GM23338 (cell line): ENCODE data around the gene HEY2. TPM values are rescaled to one million over a fixed set of nuclear protein-coding genes. Genes with fewer than 3 reads are reported as not detected.

ENCODE experiments used
- ATAC-seq: fragments of 200-7000 bp; cut with Tn5 transposase; 3 replicates; pipeline ENCODE4 v1.9.1; 2020
- DNase-seq: peaks from one replicate; pipeline ENCODE4 v3.0.0-alpha.2; 2015; ENCODE audit warnings: low spot score
- H2AFZ ChIP-seq: fragments of 200-600 bp; sonication (generic); 2 replicates; pipeline ENCODE4 v1.8.0; 2016; ENCODE audit warnings: antibody characterized with exemption, mild to moderate bottlenecking, moderate library complexity
- H3F3A ChIP-seq: fragments of 200-600 bp; sonication (generic); replicated peaks from 2 replicates; pipeline ENCODE4 v1.8.0; 2017; ENCODE audit warnings: antibody characterized with exemption, mixed run types, low read depth
- H3K27ac ChIP-seq: fragments of 200-600 bp; sonication (generic); 2 replicates; pipeline ENCODE4 v1.6.1; 2016; ENCODE audit warnings: low read depth
- H3K27me3 ChIP-seq: fragments of 200-600 bp; sonication (generic); 2 replicates; pipeline ENCODE4 v1.8.0; 2016; ENCODE audit warnings: mild to moderate bottlenecking, mixed run types, moderate library complexity; ENCODE audit not compliant: insufficient read depth
- H3K36me3 ChIP-seq: fragments of 200-600 bp; sonication (generic); 2 replicates; pipeline ENCODE4 v1.8.0; 2016; ENCODE audit warnings: mild to moderate bottlenecking; ENCODE audit not compliant: insufficient read depth
- H3K4me1 ChIP-seq: fragments of 200-600 bp; sonication (generic); 2 replicates; pipeline ENCODE4 v1.8.0; 2016; ENCODE audit warnings: mild to moderate bottlenecking, moderate library complexity; ENCODE audit not compliant: insufficient read depth
- H3K4me2 ChIP-seq: fragments of 200-600 bp; sonication (generic); 2 replicates; pipeline ENCODE4 v1.7.1; 2017; ENCODE audit warnings: mixed run types
- H3K4me3 ChIP-seq: fragments of 200-600 bp; sonication (generic); 2 replicates; pipeline ENCODE4 v1.6.1; 2016; ENCODE audit warnings: mixed run types
- H3K79me2 ChIP-seq: fragments of 200-600 bp; sonication (generic); replicated peaks from 2 replicates; pipeline ENCODE4 v1.8.0; 2017; ENCODE audit warnings: mild to moderate bottlenecking; ENCODE audit not compliant: insufficient read depth
- H3K9me2 ChIP-seq: fragments of 200-600 bp; sonication (generic); 2 replicates; pipeline ENCODE4 v1.8.0; 2017; ENCODE audit not compliant: insufficient read depth
- H4K20me1 ChIP-seq: fragments of 200-600 bp; sonication (generic); replicated peaks from 2 replicates; pipeline ENCODE4 v1.8.0; 2017; ENCODE audit warnings: mild to moderate bottlenecking; ENCODE audit not compliant: insufficient read depth
- H3K27ac Mint-ChIP-seq: 2 replicates; pipeline ENCODE4 v1.8.0; 2020; ENCODE audit warnings: inconsistent platforms, mild to moderate bottlenecking, moderate library complexity, mixed read lengths
- H3K27me3 Mint-ChIP-seq: 3 replicates; pipeline ENCODE4 v1.8.0; 2022; ENCODE audit warnings: low read depth, mild to moderate bottlenecking, moderate library complexity, mixed read lengths, inconsistent platforms; ENCODE audit not compliant: insufficient read depth, poor library complexity
- H3K36me3 Mint-ChIP-seq: 3 replicates; pipeline ENCODE4 v1.8.0; 2021; ENCODE audit warnings: low read depth, mild to moderate bottlenecking, inconsistent platforms, moderate library complexity, mixed read lengths
- H3K4me1 Mint-ChIP-seq: 3 replicates; pipeline ENCODE4 v1.8.0; 2020; ENCODE audit warnings: mild to moderate bottlenecking, inconsistent platforms, mixed read lengths
- H3K4me3 Mint-ChIP-seq: 3 replicates; pipeline ENCODE4 v1.8.0; 2021; ENCODE audit warnings: moderate library complexity, mild to moderate bottlenecking, inconsistent platforms, mixed read lengths
- H3K9me3 Mint-ChIP-seq: 3 replicates; pipeline ENCODE4 v1.8.0; 2020; ENCODE audit warnings: moderate library complexity, mild to moderate bottlenecking, inconsistent platforms, mixed read lengths
- CREB1 ChIP-seq: fragments of 250-450 bp; sonication (Bioruptor Pico); IDR thresholded peaks from 2 replicates; pipeline ENCODE4 v1.5.0; 2020; ENCODE audit warnings: low read depth, mild to moderate bottlenecking, moderate library complexity
- EZH2 ChIP-seq: fragments of 200-600 bp; sonication (generic); IDR thresholded peaks from one replicate; pipeline ENCODE4 v1.8.0; 2017; ENCODE audit warnings: antibody characterized with exemption, mild to moderate bottlenecking, low read depth; ENCODE audit not compliant: unreplicated experiment
- EZH2phosphoT487 ChIP-seq: fragments of 200-600 bp; sonication (generic); IDR thresholded peaks from one replicate; pipeline ENCODE4 v1.8.1; 2018; ENCODE audit warnings: antibody characterized with exemption; ENCODE audit not compliant: unreplicated experiment
- JUNB ChIP-seq: IDR thresholded peaks from one replicate; pipeline ENCODE4 v1.6.1; 2016; ENCODE audit warnings: antibody characterized with exemption; ENCODE audit not compliant: unreplicated experiment
- NANOG ChIP-seq: IDR thresholded peaks from 2 replicates; pipeline ENCODE4 v1.6.1; 2016; ENCODE audit warnings: antibody characterized with exemption, borderline replicate concordance
- POLR2AphosphoS5 ChIP-seq: IDR thresholded peaks from 2 replicates; pipeline ENCODE4 v1.6.1; 2016; ENCODE audit warnings: antibody characterized with exemption, low read depth
- REST ChIP-seq: IDR thresholded peaks from one replicate; pipeline ENCODE4 v1.6.1; 2018; ENCODE audit warnings: antibody characterized with exemption; ENCODE audit not compliant: unreplicated experiment
- STAT1 ChIP-seq: IDR thresholded peaks from one replicate; pipeline ENCODE4 v1.6.1; 2016; ENCODE audit warnings: antibody characterized with exemption; ENCODE audit not compliant: unreplicated experiment
- ZNF462 ChIP-seq: fragments of 250-450 bp; sonication (Bioruptor Pico); IDR thresholded peaks from 2 replicates; pipeline ENCODE4 v1.5.0; 2020; ENCODE audit warnings: mild to moderate bottlenecking, moderate library complexity
- polyA plus RNA-seq: library from polyadenylated mRNA; unstranded; fragments of >200 nt; fragmentation: Nextera tagmentation; extraction: Ambion mirVana; gene quantifications from 2 replicates; pipeline ENCODE4 v1.2.1, GENCODE V29; 2016
- total RNA-seq: library from RNA; depleted of rRNA; stranded (reverse); fragments of >200 nt; shearing (Covaris generic); gene quantifications from 2 replicates; pipeline ENCODE4 v1.2.3, GENCODE V29; 2014

HEY2 gene
- total and polyA plus RNA-seq, 2 experiments from 2014 or later = 4.3 to 8.5 TPM

- TF ChIP-seq ZNF462 (CRISPR knock-in tag) = no peak
Observed at GRCh38 chr6:125808060-125808459, 58.6 kb downstream of the HEY2 start (continued).

- H3K4me1 ChIP-seq = no peaks in the 10 kb centered on the region
- no peaks in the 10 kb centered on the region for H3K27me3 ChIP-seq
- no peak overlapping the region for H3K4me3 ChIP-seq
- peaks cover 2% of the 10 kb centered on the region; the same call in 1 of the 3 replicates for H3K4me1 Mint-ChIP-seq
- peaks cover 7% of the 10 kb centered on the region for H3K9me2 ChIP-seq
- H3K4me2 ChIP-seq = no peak overlapping the region
- H4K20me1 ChIP-seq = no peaks in the 10 kb centered on the region
- H3K9me3 Mint-ChIP-seq = no peaks in the 10 kb centered on the region
- H3K4me3 Mint-ChIP-seq = no peak overlapping the region
- no peak overlapping the region for H3K27ac Mint-ChIP-seq
- peaks cover 4% of the 10 kb centered on the region for H3K27me3 Mint-ChIP-seq
- no peaks in the 10 kb centered on the region for H3F3A ChIP-seq
- no peaks in the 10 kb centered on the region; the same call in 1 of the 2 replicates for H3K79me2 ChIP-seq
- DNase-seq (no peak), ATAC-seq (no peak)
- no peaks in the 10 kb centered on the region for H3K36me3 Mint-ChIP-seq
- no peak overlapping the region for H2AFZ ChIP-seq
- H3K36me3 ChIP-seq = no peaks in the 10 kb centered on the region
- H3K27ac ChIP-seq = no peak overlapping the region; the same call in 1 of the 2 replicates
- TF ChIP-seq EZH2phosphoT487 (no peak), EZH2 (no peak), NANOG (no peak), CREB1 (no peak), POLR2AphosphoS5 (no peak), STAT1 (no peak), JUNB (no peak), REST (no peak)
Observed at GRCh38 chr6:125808591-125808990, 59.2 kb downstream of the HEY2 start.
